Vagina (tissue), 2 donors: ENCODE measurements around the gene KCNC3.

ENCODE experiments used
- POLR2A ChIP-seq, 2 donors: fragments of 450-650 bp; IDR thresholded peaks; one replicate each; pipeline ENCODE4 v1.6.1; 2017; ENCODE audit warnings: antibody characterized with exemption in 2 of 2, mild to moderate bottlenecking in 2 of 2, moderate library complexity in 2 of 2
- POLR2AphosphoS5 ChIP-seq, 2 donors: sonication (generic); formaldehyde crosslinking; IDR thresholded peaks; one replicate each; pipeline ENCODE4 v1.9.0; 2017; ENCODE audit warnings: antibody characterized with exemption in 2 of 2, mild to moderate bottlenecking in 2 of 2, low read depth in 1 of 2; ENCODE audit not compliant: insufficient read depth in 1 of 2
- TF ChIP-seq, protein P1 (sequence below), 3 experiments: fragments of 450-650 bp in 2 of 3; fragments of 200-600 bp in 1 of 3; sonication (generic) in 1 of 3; IDR thresholded peaks; one replicate each; pipeline ENCODE4 v1.5.1; 2017 to 2019; ENCODE audit warnings: antibody characterized with exemption in 3 of 3, mild to moderate bottlenecking in 2 of 3, moderate library complexity in 2 of 3

GRCh38 chr19:50320051-50320450 is 9.1 kb downstream of the KCNC3 start:
- TF ChIP-seq, protein P1, sequence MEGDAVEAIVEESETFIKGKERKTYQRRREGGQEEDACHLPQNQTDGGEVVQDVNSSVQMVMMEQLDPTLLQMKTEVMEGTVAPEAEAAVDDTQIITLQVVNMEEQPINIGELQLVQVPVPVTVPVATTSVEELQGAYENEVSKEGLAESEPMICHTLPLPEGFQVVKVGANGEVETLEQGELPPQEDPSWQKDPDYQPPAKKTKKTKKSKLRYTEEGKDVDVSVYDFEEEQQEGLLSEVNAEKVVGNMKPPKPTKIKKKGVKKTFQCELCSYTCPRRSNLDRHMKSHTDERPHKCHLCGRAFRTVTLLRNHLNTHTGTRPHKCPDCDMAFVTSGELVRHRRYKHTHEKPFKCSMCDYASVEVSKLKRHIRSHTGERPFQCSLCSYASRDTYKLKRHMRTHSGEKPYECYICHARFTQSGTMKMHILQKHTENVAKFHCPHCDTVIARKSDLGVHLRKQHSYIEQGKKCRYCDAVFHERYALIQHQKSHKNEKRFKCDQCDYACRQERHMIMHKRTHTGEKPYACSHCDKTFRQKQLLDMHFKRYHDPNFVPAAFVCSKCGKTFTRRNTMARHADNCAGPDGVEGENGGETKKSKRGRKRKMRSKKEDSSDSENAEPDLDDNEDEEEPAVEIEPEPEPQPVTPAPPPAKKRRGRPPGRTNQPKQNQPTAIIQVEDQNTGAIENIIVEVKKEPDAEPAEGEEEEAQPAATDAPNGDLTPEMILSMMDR (IDR thresholded peaks at IDR 0.05) = no peak
- no peak for TF ChIP-seq POLR2AphosphoS5 (IDR thresholded peaks at IDR 0.05; ENCODE audit: insufficient read depth in 1 of 2, low read depth in 1 of 2)
- TF ChIP-seq POLR2A (IDR thresholded peaks at IDR 0.05) = no peak
